HG03520 (cell line): Measurements from ENCODE around the gene B4GALNT2.
"Not testable (repeated sequence)": the region's sequence is repeated elsewhere in the genome, so short reads cannot be mapped to it uniquely, and the experiment has no call there.

ENCODE experiments used
- ATAC-seq: cut with Tn5 transposase; IDR thresholded peaks from one replicate; pipeline ENCODE4 v1.9.1; 2021; ENCODE audit warnings: mild to moderate bottlenecking, moderate library complexity; ENCODE audit not compliant: unreplicated experiment

Gene B4GALNT2

DNA sequence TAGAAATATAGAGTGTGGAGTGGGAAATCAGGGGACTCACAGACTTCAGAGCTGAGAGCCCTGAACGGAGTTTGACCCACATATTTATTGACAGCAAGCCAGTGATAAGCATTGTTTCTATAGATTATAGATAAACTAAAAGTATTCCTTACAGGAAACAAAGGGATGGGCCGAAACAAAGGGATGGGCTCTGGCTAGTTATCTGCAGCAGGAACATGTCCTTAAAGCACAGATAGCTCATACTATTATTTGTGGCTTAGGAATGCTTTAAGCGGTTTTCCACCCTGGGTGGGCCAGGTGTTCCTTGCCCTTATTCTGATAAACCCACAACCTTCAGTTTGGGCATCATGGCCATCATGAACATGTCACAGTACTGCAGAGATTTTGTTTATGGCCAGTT is 38.1 kb downstream of the B4GALNT2 start:
- ATAC-seq, result not testable (repeated sequence)

DNA sequence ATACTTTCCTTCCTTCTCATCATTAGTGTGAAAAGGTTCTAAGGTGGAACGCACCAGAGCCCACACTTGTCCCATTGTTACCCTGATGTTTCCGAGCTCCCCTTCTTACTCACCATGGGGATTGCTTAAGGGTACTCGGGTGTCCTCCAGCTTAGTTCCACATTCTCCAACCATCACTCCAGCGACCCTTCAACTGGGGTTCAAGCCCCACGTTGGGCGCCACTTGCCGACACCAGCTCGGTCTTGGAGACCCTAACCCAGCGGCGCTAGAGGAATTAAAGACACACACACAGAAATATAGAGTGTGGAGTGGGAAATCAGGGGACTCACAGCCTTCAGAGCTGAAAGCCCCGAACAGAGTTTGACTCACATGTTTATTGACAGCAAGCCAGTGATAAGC is 43.4 kb downstream of the B4GALNT2 start:
- ATAC-seq, result not testable (repeated sequence)

GRCh38 chr17:49180303-49180702 is 47.7 kb downstream of the B4GALNT2 start:
- ATAC-seq, result no peak

- no peak for ATAC-seq
Measured at GRCh38 chr17:49180998-49181635, 48.5 kb downstream of the B4GALNT2 start.

DNA sequence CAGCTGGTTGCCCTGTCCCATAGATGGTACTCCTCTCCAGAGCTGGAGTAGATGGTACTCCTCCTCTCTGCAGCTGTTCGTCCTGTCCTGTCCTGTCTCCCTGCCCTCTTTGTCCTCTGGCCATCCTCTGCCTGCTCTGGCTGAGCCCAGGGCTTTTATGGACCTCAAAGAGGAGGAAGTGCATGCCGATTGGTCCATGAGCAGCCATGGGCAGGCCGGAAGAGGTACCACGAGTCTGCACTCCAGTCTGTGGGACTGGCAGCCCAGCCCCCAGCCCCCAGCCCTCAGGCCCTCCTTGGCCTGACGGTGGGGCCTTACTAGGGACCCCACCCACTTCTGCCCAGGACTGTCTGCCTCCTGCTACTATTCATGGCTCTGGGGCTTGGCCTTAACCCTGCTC is 50.8 kb downstream of the B4GALNT2 start:
- ATAC-seq, result no peak

- no peak for ATAC-seq
Measured at GRCh38 chr17:49183801-49184200, 51.2 kb downstream of the B4GALNT2 start.

- ATAC-seq, result not testable (repeated sequence)
Measured at GRCh38 chr17:49184522-49184921, 52.0 kb downstream of the B4GALNT2 start.

GRCh38 chr17:49185381-49185780 is 52.8 kb downstream of the B4GALNT2 start:
- not testable (repeated sequence) for ATAC-seq

- ATAC-seq, result no peak
Measured at GRCh38 chr17:49187301-49187700, 54.7 kb downstream of the B4GALNT2 start.

DNA sequence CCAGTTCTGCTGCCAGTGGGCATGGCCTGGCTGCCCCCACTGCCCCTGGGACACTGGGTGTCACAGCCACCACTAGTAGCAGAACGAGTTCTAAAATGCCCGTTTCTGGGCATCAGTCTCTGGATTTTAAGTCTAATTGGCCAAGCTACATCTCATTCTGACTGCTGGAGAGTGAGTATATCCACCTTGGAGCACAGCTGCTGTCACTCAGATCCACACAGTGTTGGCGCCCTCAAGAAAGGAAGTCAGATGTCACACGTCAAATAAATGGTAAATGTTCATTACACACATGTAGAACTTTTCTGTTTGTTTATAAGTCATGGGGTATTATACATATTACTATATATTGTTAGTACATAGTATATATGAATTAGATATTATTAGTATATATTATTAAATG is 58.4 kb downstream of the B4GALNT2 start:
- ATAC-seq, result no peak

GRCh38 chr17:49191409-49191916 is 58.9 kb downstream of the B4GALNT2 start:
- ATAC-seq, result peak; percentile 1

- ATAC-seq, result peak; percentile 33
Measured at GRCh38 chr17:49191917-49192741, 59.6 kb downstream of the B4GALNT2 start.

- no peak for ATAC-seq
Measured at GRCh38 chr17:49193513-49194296, 61.1 kb downstream of the B4GALNT2 start.

DNA sequence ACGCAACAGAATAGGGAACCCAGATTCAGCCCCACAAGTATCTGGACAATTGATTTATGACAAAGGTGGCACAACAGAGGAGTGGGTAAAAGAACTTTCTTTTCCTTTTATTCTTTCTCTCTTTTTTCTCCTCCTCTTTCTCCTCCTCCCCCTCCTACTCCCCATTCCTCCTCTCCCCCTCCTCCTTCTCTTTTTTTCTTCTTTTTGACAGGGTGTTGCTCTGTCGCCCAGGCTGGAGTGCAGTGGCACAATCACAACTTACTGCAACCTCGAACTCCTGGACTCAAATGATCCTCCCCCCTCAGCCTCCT is 61.7 kb downstream of the B4GALNT2 start:
- no peak for ATAC-seq

DNA sequence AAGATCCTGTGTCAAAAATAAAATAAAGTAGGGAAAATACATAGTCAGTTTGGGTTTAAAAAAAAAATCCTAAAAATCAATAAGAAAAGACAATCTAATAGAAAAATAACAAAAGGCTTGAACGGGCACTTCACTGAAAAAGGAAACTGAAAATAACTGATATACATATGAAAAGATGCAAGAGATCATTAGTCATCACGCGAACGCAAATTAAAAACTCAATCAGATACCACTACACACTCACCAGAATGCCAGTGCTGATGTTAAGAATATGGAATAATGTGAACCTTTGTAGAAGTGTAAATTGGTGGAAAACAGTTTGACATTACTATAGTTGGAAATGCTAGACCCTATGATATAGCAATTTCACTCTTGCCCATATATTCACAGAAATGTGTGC is 63.2 kb downstream of the B4GALNT2 start:
- no peak for ATAC-seq

DNA sequence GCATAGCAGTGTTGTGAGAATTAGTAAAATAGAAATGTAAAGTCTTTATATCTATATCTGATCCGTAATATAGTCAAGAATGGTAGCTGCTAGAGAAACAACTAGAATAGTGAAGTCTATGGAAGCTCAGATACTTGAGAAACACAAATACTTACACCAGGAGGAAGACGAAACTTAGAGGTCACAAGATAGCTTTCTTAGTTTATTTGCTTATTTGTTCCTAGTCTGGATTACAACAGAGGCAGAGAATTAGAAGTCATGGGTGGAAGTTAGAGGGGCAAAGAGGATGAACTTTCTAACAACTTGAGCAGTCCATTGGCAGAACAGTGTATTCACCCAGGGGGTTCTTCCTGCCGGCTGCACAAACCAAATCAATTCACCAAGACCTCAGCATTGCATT is 64.0 kb downstream of the B4GALNT2 start:
- ATAC-seq, result no peak

DNA sequence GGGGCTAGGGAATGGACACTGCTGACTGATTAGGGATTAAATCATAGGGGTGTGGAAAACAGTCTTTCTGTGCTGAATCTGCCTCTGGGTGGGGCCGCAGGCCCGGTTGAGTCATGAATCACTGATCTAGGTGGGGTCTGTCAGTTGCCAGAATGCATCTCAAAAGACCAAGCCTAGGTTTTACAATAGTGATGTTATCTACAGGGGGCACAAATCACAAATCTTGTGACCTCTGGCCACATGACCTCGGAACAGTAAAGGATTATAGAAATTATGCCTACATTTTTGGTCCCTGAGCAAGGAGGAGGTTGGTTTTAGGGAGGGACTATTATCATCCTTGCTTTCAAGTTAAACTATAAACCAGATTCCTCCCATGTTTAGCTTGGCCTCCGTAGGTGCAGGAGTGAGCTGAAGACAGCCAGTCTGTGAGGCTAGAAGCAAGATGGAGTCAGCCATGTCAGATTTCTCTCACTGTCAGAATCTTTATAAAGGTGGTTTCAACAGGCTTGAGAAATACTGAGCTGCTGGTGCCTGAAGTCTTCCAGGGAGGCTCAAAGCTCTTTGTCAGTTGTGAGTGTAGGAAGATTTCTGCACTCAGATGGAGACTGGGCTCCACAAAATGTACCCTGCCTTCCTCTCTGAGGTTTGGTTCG is 64.9 kb downstream of the B4GALNT2 start:
- ATAC-seq, result no peak

GRCh38 chr17:49198211-49198610 is 65.6 kb downstream of the B4GALNT2 start:
- no peak for ATAC-seq

- ATAC-seq, result no peak
Measured at GRCh38 chr17:49200423-49201083, 68.0 kb downstream of the B4GALNT2 start.

DNA sequence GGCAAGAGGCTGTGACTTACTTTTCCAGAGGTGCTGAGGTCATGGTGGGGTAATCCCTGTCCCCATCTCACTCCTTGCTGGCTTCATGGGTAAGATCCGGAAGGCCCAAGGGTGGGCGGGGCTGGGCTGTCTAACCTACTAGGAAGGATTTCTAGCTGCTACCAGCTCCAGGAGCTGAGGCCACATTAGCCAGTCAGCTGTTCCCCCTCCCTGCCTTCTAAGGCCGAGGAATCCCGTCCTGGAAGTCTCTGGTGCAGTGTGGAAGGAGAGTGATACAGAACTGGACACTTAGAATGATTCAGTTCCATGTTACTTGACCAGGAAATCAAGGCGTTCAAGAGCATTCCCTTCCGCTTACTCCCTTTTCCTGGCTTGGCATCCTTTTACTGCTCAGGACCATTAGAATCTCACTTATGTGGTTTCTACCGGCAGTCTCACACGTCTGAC is 68.9 kb downstream of the B4GALNT2 start:
- no peak for ATAC-seq
